CD4-positive, alpha-beta T cell (primary cell): ENCODE measurements around the gene DLG5. TPM values are rescaled to one million over a fixed set of nuclear protein-coding genes. Genes with fewer than 3 reads are reported as not detected.

Source experiments
- ATAC-seq: fragments of 200-7000 bp; cut with Tn5 transposase; one replicate; pipeline ENCODE4 v1.10.0; 2022; ENCODE audit warnings: mild to moderate bottlenecking; ENCODE audit not compliant: poor library complexity
- CTCF ChIA-PET: fragments of 350-600 bp; sonication (Branson Sonifier 250); formaldehyde crosslinking; loops from one replicate; lab custom pipeline; 2021; ENCODE audit warnings: antibody characterized with exemption, inconsistent platforms; lab: Charles Lee
- POLR2A ChIA-PET: fragments of 350-600 bp; sonication (Branson Sonifier 250); formaldehyde crosslinking; loops from one replicate; lab custom pipeline; 2021; ENCODE audit warnings: antibody characterized with exemption, inconsistent platforms; lab: Charles Lee
- DNase-seq, 14 experiments: peaks; one replicate each; pipeline ENCODE4 v3.0.0-alpha.2; 2013 to 2020; ENCODE audit warnings: mixed read lengths in 2 of 14
- H3K27ac ChIP-seq, 2 donors: one replicate each; pipeline versions ENCODE4 v1.5.1 to v1.7.0; 2013; ENCODE audit warnings: low read length in 2 of 2, low read depth in 1 of 2, mild to moderate bottlenecking in 1 of 2
- H3K27me3 ChIP-seq, 2 experiments: 1 replicate in 1 of 2; 2 replicates in 1 of 2; pipeline versions ENCODE4 v1.6.1 to v1.7.0; 2013; ENCODE audit warnings: low read length in 2 of 2, control low read depth in 1 of 2, mild to moderate bottlenecking in 1 of 2, moderate library complexity in 1 of 2; ENCODE audit not compliant: insufficient read depth in 2 of 2, control insufficient read depth in 1 of 2
- H3K36me3 ChIP-seq: one replicate; pipeline ENCODE4 v1.6.1; 2013; ENCODE audit warnings: low read length, control low read depth; ENCODE audit not compliant: insufficient read depth
- H3K4me1 ChIP-seq: one replicate; pipeline ENCODE4 v1.6.1; 2013; ENCODE audit warnings: low read length, control low read depth; ENCODE audit not compliant: insufficient read depth
- H3K4me3 ChIP-seq: one replicate; pipeline ENCODE4 v1.5.1; 2013; ENCODE audit warnings: mild to moderate bottlenecking, low read length, moderate library complexity
- H3K9me3 ChIP-seq, 2 experiments: 1 replicate in 1 of 2; 2 replicates in 1 of 2; pipeline versions ENCODE4 v1.6.1 to v1.7.0; 2013; ENCODE audit warnings: low read length in 2 of 2, mild to moderate bottlenecking in 2 of 2, control low read depth in 1 of 2, moderate library complexity in 1 of 2; ENCODE audit not compliant: control insufficient read depth in 1 of 2, insufficient read depth in 1 of 2
- H3K27ac Mint-ChIP-seq: one replicate; pipeline ENCODE4 v1.8.0; 2020; ENCODE audit warnings: mixed read lengths
- H3K27me3 Mint-ChIP-seq: one replicate; pipeline ENCODE4 v1.8.0; 2021; ENCODE audit warnings: mixed read lengths
- H3K36me3 Mint-ChIP-seq: one replicate; pipeline ENCODE4 v1.8.0; 2021; ENCODE audit warnings: low read depth, mixed read lengths
- H3K4me1 Mint-ChIP-seq: one replicate; pipeline ENCODE4 v1.8.0; 2021; ENCODE audit warnings: low read depth, mixed read lengths
- H3K4me3 Mint-ChIP-seq: one replicate; pipeline ENCODE4 v1.8.0; 2020; ENCODE audit warnings: mild to moderate bottlenecking, mixed read lengths
- H3K9me3 Mint-ChIP-seq: one replicate; pipeline ENCODE4 v1.8.0; 2020; ENCODE audit warnings: mixed read lengths
- CTCF ChIP-seq: fragments of 200-600 bp; IDR thresholded peaks from one replicate; pipeline ENCODE4 v1.8.0; 2022; ENCODE audit warnings: antibody characterized with exemption, mild to moderate bottlenecking
- intact Hi-C, 2 experiments: fragments of 100-400 bp; cut with DNase I in 1 of 2; cut with micrococcal nuclease in 1 of 2; formaldehyde crosslinking; loops; one replicate each; pipeline versions ENCODE4 v1.15.1 to v1.9.0; 2023 to 2025; cut with DNase I, micrococcal nuclease
- total RNA-seq, 174 experiments: library from RNA in 2 of 174; stranded (reverse) in 2 of 174; gene quantifications; one replicate each; pipeline ENCODE4 v1.2.3 and lab custom pipeline; 2021 to 2026

The DLG5 gene
- total RNA-seq, 2 experiments from 2014 or later: 7.1 to 7.4 TPM

- Histone ChIP-seq H3K36me3 (no peaks in the 10 kb centered on the region), H3K27ac (no peak overlapping the region), H3K4me1 (no peaks in the 10 kb centered on the region), H3K27me3 (no peaks in the 10 kb centered on the region), H3K9me3 (peaks cover 11 to 14% of the 10 kb centered on the region in 2 experiments), H3K4me3 (no peak overlapping the region)
- H3K4me3 Mint-ChIP-seq: no peak overlapping the region
- CTCF ChIA-PET: no interaction called here
- peaks cover 9% of the 10 kb centered on the region for H3K27me3 Mint-ChIP-seq
- ATAC-seq: no peak
- H3K36me3 Mint-ChIP-seq: no peaks in the 10 kb centered on the region
- intact Hi-C loops: no loop called here
- no peak for DNase-seq
- H3K9me3 Mint-ChIP-seq: peaks cover 12% of the 10 kb centered on the region
- TF ChIP-seq CTCF: no peak
- H3K27ac Mint-ChIP-seq: no peak overlapping the region
- POLR2A ChIA-PET: no interaction called here
- H3K4me1 Mint-ChIP-seq: no peaks in the 10 kb centered on the region
Measured at GRCh38 chr10:77780180-77780579, 146.4 kb downstream of the DLG5 start.

- Mint-ChIP-seq H3K4me3 (no peak overlapping the region), H3K4me1 (no peaks in the 10 kb centered on the region), H3K36me3 (no peaks in the 10 kb centered on the region), H3K9me3 (peaks cover 12% of the 10 kb centered on the region), H3K27ac (no peak overlapping the region), H3K27me3 (peaks cover 9% of the 10 kb centered on the region)
- Histone ChIP-seq H3K27me3 (no peaks in the 10 kb centered on the region), H3K9me3 (peaks cover 11 to 14% of the 10 kb centered on the region in 2 experiments), H3K4me1 (no peaks in the 10 kb centered on the region), H3K27ac (no peak overlapping the region), H3K4me3 (no peak overlapping the region), H3K36me3 (no peaks in the 10 kb centered on the region)
- no peak for TF ChIP-seq CTCF
- ATAC-seq: no peak
- no peak for DNase-seq
- CTCF ChIA-PET: no interaction called here
- intact Hi-C loops: no loop called here
- POLR2A ChIA-PET: no interaction called here
Measured at GRCh38 chr10:77776487-77776886, 150.1 kb downstream of the DLG5 start.

GRCh38 chr10:77774940-77775391 is 151.6 kb downstream of the DLG5 start:
- Histone ChIP-seq H3K27ac (no peak overlapping the region), H3K9me3 (peaks cover 11 to 12% of the 10 kb centered on the region in 2 experiments), H3K27me3 (no peaks in the 10 kb centered on the region), H3K4me3 (no peak overlapping the region), H3K4me1 (no peaks in the 10 kb centered on the region), H3K36me3 (no peaks in the 10 kb centered on the region)
- H3K36me3 Mint-ChIP-seq: no peaks in the 10 kb centered on the region
- intact Hi-C loops: no loop called here
- no peak overlapping the region for H3K4me3 Mint-ChIP-seq
- peaks cover 9% of the 10 kb centered on the region for H3K27me3 Mint-ChIP-seq
- ATAC-seq (no peak), DNase-seq (no peak)
- ChIA-PET CTCF (no interaction called here), POLR2A (no interaction called here)
- H3K9me3 Mint-ChIP-seq: peaks cover 12% of the 10 kb centered on the region
- no peak overlapping the region for H3K27ac Mint-ChIP-seq
- TF ChIP-seq CTCF: no peak
- H3K4me1 Mint-ChIP-seq: no peaks in the 10 kb centered on the region
